Suppressor macrophage treated with lipopolysaccharide for 4 hours (primary cell): ENCODE results near the gene ENPP1.

Source experiments
- DNase-seq: peaks from one replicate; pipeline ENCODE4 v3.0.0-alpha.2; 2020

The ENPP1 gene

DNA sequence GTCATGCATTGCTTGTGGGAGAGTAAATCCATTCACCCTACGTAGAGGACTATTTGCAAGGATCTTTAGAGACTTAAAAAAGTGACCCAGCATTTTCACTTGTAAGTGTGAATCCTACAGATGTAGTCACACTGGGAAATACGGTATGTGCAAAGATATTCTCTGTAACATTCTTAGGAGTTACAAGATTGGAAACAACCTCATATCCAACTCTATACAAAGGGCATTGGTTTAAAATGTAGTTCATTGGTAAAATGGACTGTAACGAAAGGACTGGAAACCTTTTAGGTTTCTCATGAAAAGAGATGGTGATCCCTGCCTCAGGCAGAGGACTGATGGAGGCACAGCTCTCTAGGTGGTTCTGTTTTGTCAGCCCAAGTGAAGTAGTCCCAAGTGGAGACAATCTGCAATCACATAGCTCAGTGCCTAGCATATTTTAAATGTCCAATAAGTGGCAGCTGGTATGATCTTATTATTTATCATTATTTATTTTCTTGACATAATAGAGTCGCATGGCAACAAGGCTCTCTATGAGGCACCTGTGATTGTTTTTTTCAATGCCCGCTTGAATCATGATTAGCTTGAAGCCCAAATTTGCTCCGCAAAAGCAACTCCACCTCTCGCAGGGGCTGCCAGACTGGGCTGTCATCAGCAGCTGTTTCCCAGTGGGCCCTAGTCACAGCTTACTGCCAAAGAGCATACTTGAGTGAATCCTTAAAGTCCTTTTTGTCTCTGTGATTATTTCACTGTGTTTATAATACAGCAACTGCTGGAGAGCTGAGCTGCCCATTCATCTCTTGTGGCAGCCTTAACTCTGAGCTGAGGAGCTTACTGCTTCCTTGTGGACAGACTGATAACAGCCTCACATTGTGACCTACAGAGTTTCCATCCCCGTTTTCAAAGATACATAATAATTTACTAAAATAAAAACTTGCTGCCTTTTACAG is 19.8 kb upstream of the ENPP1 start:
- DNase-seq, result no peak

DNA sequence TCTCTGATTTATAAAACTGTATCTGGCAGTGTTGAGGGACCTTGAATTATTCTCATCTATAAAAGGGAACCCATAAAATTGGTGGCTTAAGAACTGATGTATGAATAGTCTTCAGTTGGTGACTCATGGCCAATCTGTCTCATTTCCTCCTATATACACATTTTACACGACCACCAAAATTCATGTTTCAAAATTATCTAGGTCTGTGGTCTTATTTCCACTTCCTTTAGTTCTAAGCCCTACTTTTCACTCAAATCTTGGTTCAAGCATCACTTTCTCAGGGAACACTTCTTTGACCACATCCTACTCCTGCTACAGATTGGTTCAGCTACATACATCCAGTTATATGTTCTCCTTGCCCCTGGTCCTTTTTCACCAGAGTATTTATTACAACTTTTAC is 18.6 kb upstream of the ENPP1 start:
- DNase-seq, result no peak

DNA sequence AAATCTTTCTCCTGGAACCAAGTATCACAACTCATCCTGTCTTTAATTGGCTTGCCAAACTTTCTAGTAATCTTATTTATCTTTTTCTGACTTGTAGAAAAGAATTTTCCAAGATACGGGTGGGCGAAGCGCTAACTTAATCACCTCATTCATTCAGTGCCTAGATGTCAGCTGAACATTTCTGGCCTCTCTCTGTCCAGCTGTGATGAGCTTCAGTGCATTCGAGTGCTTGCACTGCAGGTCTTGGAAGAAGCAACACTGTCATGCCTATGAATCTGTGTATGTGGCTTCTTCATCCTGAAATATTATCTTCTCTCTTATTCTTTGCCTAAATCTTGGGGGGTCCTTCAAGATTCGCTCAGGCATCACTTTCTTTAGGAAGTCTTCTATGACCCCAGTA is 16.3 kb upstream of the ENPP1 start:
- DNase-seq, result no peak

DNA sequence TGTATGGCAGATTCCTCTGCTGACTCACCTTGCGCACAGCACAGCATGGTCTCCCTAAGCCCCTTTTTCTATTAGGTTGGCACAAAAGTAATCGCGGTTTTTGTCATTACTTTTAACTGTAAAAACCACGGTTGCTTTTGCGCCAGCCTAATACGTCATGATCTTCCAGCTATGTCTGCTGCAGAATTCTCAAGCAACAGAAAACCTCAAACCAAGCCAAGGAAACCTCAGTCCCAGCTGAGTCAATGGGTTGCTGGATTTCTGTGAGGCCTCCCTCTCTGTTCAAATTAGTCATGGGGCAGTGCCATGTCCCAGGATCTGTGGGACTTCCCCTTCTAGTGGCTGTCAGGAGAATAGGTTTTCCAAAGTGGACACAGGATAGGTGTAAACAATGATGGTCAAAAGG is 15.7 kb upstream of the ENPP1 start:
- no peak for DNase-seq

DNA sequence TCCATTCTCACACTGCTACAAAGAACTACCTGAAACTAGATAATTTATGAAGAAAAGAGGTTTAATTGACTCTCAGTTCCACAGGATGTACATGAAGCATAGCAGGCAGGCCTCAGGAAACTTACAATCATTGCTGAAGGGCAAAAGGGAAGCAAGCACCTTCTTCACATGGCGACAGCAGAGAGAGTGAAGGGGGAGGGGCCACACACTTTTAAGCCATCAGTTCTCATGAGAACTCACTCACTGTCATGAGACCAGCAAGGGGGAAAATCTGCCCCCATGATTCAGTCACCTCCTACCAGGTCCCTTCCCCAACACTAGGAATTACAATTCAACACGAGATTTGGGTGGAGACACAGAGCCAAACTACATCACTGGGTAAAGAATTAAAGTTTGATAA is 12.5 kb upstream of the ENPP1 start:
- no peak for DNase-seq

DNA sequence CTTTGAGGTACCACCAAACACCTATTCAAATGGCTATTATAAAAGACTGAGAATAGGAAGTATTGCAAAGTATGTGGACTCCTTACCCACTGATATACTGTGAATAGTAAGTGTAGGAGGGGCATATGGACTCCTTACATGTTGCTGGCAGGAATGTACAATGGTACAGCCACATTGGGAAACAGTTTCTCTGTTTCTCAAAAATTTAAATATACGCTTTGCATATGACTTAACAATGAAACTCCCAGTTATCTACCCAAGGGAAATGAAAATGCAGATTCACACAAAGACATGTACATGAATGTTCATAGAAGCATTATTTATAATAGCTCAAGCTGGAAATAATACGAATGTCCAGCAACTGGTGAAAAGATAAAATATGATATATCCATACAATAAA is 5.5 kb upstream of the ENPP1 start:
- DNase-seq, result no peak

DNA sequence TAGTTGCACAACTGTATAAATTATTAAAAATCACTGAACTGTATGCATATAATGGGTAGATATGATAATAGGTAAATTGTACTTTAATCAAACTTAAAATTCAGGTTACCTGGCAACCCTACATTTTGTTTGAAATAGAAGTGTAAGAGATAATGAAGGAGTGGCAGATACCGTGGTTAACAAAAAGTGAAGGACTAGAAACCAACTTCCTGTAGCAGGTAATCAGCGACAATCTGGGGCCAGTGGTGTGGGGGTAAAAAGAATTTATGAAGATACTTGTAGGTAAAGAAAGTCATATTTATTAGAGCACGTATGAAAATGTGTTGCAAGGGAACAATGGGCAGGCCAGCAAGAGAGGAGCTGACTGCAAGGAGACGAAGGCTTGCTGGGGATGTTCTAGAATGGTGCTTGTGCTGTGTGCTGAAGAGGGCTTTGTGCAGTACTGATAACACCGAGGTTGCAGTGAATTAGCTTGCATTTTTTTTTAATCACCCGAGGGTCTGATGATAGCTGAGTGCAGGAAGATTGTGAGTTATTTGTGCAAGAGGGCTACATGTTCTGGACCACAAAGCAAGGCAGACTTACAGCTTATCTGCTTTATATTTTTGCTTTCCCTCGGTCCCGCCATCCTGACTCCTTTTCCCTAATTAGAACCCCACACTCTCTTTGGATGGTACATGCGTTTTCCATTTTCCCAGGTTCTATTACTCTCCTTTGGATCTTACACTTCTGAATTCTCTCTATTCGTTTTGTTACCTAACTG is 4.6 kb upstream of the ENPP1 start:
- no peak for DNase-seq

DNA sequence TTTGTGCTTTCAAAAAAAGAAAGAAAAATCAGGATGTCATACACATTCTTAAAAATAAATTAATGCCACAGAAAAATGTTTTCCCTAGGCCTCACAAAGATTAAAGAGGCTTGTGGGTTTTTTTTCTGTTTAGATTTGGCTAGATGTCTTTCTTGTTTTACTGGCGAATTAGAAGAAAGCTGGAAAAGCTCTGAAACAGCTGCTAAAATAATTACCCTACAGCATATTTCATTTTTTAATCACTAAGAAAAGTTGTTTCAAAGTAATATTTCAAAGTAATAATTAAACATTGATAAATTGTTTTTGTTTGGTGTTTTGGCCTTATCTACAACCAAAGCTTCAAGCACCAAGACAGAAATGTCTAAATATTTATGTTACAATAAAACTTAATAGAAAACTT is 3.7 kb upstream of the ENPP1 start:
- DNase-seq, result no peak

DNA sequence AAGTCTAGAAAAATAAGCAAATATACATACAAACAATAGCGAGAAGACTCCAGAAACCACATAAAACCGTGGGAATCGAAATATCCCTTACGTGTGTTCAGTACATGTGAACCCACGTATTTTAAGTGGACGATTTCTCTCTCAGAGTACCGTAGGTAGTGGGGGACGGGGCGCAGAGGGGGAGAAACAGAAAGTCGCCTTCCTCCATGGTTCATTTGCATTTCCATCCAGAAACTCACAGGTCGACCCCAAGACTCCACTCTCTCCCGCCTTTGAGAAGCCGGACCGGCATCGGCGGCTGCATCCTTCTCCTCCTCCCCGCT is 538 bp upstream of the ENPP1 start:
- no peak for DNase-seq

DNA sequence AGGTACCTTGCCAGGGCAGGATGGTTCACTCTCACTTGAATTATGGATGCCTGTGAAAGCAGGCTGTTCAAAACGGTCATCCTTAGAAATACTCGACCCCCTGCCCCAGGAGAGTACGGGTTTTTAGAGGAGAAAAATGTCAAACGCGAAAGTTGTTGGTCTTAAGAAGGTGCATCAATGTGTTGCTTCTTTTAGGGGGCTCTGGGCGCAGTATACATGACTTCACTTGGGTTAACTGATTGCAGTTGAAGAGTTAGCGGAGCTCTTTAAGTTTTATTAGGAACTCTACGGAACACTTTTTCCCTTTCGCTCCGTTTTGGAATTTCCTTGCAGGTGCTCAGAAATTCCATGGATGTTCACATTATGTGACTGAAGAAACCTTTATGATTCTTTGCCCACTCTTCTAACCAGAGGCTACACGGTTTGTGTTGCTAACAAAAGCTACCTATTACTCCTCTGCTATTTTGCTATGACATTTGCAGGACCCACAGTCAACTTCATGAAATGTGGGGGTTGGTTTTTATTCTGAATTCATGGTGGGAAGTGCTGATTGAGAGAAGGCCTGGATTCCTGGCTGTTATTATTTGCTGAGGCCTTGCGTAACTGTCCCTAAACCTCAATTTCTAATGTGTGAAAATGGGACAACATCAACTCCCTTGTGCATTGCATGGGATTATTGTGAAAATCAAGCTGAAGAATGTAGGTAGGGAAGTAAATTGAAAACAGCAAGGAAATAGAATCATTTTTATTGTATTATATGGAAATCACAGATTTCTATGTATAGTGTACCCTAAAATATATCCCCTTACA is 845 bp downstream of the ENPP1 start:
- DNase-seq, result no peak

DNA sequence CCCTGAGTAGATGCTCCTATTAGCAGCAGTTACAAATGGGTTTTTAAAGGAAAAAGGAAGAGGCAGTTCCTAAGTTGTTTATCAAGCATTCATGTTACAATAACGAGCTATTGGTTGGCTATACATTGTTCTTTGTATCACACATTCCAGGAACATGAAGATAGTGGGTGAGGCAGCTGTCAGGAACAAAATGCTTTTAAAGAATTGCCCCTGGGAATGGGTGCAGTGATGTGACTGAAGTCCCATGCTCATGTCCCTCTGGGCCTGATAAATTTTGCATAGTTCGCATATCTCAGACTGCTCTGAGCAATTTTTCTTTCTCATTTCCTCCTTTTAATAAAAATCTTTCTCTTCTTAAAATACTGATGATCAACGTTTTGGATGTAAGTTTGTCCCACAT is 3.7 kb downstream of the ENPP1 start:
- DNase-seq, result no peak

DNA sequence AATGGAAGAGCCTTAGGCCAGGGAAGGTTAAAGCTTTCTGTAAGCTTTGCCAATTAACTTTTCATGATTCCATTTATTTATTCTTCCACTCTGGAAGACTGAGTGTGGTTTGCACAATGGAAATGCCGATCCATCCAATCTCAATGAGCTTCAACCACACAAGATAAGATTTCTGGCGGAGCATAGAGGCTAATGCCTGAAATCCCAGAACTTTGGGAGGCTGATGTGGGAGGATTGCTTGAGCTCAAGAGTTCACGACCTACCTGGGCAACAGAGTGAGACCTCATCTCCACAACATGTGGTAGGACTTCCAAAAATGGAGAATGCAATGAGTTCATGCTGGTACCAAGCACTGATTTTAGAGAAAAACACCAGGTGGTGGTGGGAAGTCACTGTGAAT is 6.2 kb downstream of the ENPP1 start:
- DNase-seq, result no peak

DNA sequence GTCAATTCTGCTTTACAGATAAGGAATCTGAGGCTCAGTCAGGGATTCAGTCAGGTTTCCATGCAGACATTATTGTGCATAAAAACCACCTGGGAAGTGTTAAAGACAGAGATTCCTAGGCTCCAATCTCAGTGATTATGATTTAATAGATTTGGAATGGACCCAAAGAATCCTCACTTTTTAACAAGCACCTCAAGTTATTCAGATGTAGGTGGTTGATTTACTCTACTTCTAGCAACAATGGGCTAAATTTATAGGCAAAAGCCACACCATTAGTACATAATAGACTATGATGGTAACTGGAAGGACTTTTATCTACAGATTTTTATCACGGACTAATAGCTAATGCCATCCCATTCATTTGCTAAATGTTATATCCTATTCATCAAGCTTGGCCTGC is 9.0 kb downstream of the ENPP1 start:
- DNase-seq, result no peak

DNA sequence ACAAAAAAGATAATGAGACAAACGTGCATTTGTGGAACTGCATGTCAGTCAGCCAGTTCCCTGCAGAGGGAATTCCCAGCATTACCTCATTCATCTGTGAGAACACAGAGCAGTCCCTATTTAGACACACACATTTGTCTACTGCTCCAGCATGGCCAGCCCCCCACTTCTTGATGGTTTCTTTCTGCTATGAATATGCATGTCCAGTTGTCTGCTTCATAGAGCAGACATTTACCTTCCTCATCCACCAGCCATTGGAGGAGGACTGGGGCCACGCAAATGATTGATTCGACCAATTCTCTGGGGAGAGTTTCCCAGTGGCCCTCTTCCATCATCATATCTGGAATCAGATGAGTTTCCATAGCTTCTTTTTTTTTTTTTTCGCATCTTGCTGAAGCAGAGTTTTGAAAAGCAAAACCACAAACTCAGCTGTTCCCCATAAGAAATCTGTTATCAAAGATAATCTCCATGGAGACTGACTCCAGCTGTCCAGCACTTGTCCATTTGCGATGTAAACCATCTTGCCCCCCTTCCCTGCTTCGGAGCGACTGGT is 11.8 kb downstream of the ENPP1 start:
- DNase-seq, result peak; percentile 6

DNA sequence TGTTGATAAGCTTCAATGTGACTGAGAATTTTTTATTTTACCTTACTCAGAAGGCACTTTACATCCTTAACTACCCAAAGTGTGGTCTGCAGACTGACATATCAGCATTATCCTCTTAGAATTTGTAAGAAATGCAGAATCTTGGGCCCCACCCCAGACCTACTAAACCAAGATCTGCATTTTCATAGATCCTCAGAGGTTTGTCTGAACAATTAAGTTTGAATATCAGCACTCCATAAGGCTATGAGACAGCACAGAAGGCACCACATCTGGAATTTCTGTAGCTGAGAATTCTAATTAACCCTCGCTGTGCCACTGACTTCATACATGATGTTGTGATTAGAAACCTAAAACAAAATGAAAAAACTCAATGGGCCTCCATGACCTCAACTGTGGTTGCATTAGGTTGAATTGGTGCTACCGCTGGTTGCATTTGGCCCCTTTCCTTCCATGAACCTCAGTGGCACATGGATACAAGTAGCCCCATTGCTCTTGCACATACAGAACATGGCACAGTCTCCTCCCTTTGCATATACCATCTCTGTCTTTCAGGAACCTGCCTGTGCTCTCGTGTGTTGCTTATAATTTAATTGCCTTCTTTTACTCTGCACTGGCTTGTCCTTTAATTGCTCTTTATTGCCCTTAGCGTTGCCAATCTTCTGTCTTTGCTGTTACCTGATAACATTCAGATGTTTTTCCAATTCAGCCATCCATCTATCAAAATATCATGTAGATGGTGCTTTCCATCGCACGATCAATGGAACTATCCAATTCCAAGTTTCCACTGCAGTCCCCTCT is 13.4 kb downstream of the ENPP1 start:
- no peak for DNase-seq

DNA sequence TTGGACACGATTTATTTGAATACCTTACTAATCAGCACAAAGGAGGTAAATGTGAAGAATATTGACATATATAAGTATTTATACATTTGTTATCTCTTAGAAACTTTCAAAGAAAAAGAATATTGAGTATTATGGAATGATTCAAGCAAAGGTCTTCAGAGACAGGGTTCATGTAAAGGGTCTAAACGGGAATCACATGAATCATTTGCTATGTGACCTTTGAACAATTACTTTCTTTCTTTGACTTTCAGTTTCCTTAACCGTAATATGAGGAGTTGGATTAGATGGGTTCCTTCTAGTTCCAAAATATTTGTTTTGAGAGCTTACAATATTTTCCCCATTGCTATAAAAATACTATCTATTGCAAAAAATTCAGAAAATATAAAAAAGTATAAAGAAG is 14.3 kb downstream of the ENPP1 start:
- no peak for DNase-seq

DNA sequence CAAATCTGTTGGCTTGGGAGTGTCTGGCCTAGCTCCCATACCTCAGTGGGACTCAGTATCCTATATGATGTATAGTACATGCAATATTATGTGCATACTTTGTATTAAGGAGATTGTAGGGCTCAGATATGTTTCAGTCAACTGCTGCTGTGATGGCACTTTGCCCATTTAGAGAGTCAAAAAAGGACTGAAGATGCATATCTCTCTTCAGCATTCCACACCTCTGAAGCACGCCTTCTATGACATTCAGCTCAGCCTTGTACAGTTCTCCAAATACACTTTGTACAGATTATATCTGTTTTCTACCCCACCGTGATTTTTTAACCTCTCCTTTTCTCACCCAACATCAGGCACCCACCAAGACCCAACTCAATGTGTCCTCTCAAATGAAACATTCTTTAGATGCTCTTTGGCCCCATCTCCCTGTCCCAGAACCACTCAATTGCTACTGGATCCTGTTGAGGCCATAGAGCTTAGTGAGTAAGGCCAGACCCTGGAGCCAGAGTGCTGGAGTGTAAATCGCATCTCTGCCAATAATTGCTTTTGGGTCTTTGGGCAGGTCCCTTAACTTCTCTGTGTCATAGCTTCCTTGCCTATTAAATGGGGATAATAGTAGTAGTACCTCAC is 15.6 kb downstream of the ENPP1 start:
- no peak for DNase-seq

DNA sequence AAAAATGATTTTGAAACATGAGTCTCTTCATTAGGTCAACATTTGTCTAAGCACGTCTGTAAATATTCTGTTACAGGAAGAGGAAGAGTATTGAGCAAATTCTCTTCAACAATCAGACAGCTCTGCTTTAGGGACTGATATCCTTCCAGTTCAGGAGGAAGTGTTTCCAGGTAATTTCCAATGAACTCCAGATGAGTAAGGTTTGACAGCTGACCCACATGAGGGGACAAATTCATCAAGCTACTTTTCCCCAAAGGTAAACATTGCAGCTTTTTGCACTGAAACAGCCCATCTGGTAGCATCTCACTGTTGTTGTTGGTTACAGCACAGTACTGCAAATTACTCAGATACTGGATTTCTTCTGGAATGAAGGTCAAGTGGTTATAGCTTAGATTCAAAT is 18.1 kb downstream of the ENPP1 start:
- DNase-seq, result no peak

DNA sequence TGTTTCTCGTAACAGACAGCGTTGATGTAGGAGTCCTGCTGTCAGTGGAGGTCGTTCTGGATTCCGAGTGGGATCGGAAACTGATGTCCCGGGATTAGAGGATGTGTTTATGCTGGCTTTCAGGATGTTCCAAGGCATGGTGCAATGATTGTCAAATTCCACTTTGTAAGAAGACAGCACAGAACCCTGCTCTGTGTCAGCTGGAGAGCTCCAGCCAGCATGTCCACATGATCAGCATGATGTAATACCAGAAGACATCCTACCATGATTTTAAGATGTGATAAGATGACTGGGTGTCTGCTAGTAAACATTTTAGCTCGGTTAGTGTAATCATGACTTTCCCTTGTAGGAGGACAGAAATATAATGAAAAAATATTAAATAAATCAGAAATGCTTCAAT is 20.3 kb downstream of the ENPP1 start:
- DNase-seq, result no peak

DNA sequence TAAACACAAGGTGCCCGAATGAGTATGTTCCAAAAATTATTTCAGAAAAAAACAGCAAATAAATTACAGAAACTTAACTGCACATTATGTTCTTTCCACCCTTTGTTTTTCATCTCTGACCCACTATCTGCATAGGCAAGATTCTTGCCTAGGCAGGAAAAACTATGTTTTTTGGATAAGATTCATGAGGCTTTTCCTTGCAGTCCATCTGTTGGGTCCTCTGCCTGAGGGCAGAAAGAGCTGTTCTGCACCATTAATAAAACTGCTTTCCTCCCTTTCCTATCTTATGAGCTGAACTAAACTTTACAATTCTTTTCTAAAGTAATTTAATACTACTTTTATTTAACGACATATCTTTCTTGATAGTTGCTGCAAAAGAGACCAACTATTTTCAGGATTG is 21.1 kb downstream of the ENPP1 start:
- no peak for DNase-seq

DNA sequence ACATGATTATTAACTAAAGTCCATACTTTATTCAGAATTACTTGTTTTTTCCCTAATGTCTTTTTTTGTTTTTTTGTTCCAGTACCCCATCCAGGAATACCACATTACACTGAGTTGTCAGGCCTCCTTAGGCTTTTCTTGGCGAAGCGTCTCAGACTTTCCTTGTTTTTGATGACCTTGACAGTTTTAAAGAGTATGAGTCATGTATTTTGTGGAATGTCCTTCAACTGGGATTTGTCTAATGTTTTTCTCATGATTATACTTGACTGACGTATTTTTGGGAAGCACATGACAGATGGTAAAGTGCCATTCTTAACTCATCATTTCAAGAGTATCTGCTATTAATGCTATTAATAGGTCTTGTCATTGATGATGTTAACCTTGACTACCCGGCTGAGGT is 23.6 kb downstream of the ENPP1 start:
- DNase-seq, result no peak

DNA sequence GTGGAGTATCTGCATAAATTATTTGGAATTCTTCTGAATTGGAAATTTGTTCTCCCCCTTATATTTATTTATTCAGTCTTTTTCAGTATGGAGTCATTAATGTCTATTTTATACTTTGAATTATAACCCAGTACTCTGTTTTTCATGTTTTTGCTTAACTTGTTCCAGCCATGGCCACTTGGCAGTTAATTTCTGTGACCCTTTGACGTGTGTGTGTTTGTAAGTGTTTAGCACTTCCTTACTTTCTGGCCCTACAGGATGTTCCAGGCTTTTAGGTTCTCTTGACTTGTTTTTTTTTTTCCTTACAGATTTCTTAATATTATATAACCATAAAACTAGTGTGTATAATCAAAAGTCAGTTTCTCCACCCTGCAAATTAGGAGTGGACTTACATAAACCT is 24.1 kb downstream of the ENPP1 start:
- DNase-seq, result no peak
